ENCODE measurements around the gene ZDHHC14. TPM values are rescaled to one million over a fixed set of nuclear protein-coding genes. Genes with fewer than 3 reads are reported as not detected.

Gene ZDHHC14
- total and polyA plus RNA-seq, 12 donors, result 7.7 to 31.2 (median 15.2) TPM

DNA sequence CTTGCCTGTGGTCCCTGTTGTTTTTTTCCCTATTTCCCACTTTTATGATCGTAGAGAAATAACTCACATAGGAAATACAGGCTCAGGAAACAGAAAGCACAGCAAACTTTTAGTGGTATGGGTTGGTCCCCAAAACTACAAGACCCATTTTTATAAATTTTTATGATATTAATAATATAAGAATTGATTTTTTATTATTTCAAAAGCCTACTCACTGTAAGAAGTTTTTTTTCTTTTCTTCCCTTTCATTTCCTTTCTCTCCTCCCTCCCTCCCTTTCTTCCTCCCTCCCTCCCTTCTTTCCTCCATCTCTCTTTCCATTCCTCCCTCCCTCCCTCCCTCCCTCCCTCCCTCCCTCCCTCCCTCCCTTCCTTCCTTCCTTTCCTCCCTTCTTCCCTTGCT is 141.5 kb downstream of the ZDHHC14 start:
- H3K27me3 ChIP-seq, result no peaks in the 10 kb centered on the region
- no peak for ATAC-seq
- intact Hi-C loops (cut with DNase I), result no loop called here
- no peaks in the 10 kb centered on the region for H3K9me3 ChIP-seq
- no peak for DNase-seq
- H3K36me3 ChIP-seq, result no peaks in the 10 kb centered on the region
- H3K27ac ChIP-seq, result no peak overlapping the region
- H3K4me3 ChIP-seq, result no peak overlapping the region
- H3K4me1 ChIP-seq, result peaks cover 0 to 25% (median 11%) of the 10 kb centered on the region in 9 donors
- WGBS, 2 donors, result 93 to 94% methylated on average over 1 of the region's 1 CpG
- TF ChIP-seq, protein P1, sequence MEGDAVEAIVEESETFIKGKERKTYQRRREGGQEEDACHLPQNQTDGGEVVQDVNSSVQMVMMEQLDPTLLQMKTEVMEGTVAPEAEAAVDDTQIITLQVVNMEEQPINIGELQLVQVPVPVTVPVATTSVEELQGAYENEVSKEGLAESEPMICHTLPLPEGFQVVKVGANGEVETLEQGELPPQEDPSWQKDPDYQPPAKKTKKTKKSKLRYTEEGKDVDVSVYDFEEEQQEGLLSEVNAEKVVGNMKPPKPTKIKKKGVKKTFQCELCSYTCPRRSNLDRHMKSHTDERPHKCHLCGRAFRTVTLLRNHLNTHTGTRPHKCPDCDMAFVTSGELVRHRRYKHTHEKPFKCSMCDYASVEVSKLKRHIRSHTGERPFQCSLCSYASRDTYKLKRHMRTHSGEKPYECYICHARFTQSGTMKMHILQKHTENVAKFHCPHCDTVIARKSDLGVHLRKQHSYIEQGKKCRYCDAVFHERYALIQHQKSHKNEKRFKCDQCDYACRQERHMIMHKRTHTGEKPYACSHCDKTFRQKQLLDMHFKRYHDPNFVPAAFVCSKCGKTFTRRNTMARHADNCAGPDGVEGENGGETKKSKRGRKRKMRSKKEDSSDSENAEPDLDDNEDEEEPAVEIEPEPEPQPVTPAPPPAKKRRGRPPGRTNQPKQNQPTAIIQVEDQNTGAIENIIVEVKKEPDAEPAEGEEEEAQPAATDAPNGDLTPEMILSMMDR (IDR thresholded peaks at IDR 0.05), result no peak

DNA sequence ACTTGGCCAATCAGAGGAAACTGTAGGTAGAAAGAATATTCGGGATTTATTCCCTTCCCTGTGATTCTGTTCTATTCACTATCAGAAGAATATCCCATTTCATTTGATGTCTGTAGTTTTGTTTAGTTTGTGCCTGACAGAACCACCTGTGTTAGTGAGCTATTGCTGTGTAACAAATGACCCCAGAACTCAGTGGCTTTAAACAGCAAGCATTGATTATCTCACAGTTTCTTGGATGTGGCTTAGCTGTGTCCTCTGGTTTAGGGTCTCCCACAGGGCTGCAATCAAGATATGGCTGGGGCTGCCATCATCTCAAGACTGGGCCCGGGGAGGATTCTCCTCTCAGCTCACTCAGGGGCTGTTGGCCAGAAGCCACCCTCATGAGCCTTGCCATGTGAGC is 143.7 kb downstream of the ZDHHC14 start:
- intact Hi-C loops (cut with DNase I), result no loop called here
- H3K27me3 ChIP-seq, result no peaks in the 10 kb centered on the region
- DNase-seq (no peak), ATAC-seq (no peak)
- no peaks in the 10 kb centered on the region for H3K36me3 ChIP-seq
- TF ChIP-seq, protein P1 (IDR thresholded peaks at IDR 0.05), result no peak
- no peaks in the 10 kb centered on the region for H3K9me3 ChIP-seq
- H3K27ac ChIP-seq, result no peak overlapping the region
- H3K4me3 ChIP-seq, result no peak overlapping the region
- WGBS, 2 donors, result 97 to 98% methylated on average over 2 of the region's 2 CpGs
- H3K4me1 ChIP-seq, result peaks cover 0 to 39% (median 11%) of the 10 kb centered on the region in 9 donors

DNA sequence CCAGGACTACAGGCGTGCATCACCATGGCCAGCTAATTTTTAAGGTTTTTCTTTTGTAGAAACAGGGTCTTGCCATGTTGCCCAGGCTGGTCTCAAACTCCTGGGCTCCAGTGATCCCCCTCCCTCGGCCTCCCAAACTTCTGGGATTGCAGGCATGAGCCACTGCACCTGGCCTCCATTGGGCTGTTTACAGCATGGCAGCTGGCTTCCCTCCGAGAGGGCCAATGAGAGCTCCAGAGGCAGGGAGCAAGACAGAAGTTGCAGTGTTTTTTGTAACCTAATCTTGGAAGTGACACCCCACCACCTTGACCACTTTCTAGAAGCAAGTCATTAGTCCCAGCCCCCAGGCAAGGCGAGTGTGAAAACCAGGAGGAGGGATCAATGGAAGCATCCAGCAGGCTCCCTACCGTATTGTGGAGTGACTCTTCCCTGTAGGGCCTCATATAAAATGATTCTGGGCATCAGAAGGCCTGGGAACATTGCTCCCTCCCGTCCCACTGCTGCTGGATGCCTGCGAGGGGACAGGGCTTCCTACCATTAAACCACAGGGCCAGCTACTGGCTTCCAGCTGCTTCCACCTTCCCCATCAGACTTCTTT is 144.4 kb downstream of the ZDHHC14 start:
- ATAC-seq (no peak), DNase-seq (no peak)
- intact Hi-C loops (cut with DNase I), result no loop called here
- TF ChIP-seq, protein P1 (IDR thresholded peaks at IDR 0.05), result no peak
- no peak overlapping the region for H3K4me3 ChIP-seq
- H3K36me3 ChIP-seq, result no peaks in the 10 kb centered on the region
- H3K4me1 ChIP-seq, result peaks cover 0 to 40% (median 11%) of the 10 kb centered on the region in 9 donors
- H3K27me3 ChIP-seq, result no peaks in the 10 kb centered on the region
- H3K27ac ChIP-seq, result no peak overlapping the region
- WGBS, 2 donors, result 96 to 98% methylated on average over 7 of the region's 7 CpGs
- H3K9me3 ChIP-seq, result no peaks in the 10 kb centered on the region

- intact Hi-C loops (cut with DNase I), result no loop called here
- Histone ChIP-seq H3K9me3 (no peaks in the 10 kb centered on the region), H3K27me3 (no peaks in the 10 kb centered on the region), H3K4me1 (peaks cover 0 to 37% (median 11%) of the 10 kb centered on the region in 9 donors), H3K4me3 (no peak overlapping the region), H3K27ac (no peak overlapping the region), H3K36me3 (no peaks in the 10 kb centered on the region)
- no peak for DNase-seq
- TF ChIP-seq, protein P1 (IDR thresholded peaks at IDR 0.05), result no peak
- ATAC-seq, result no peak
- 65 to 87% methylated on average over 5 of the region's 5 CpGs for WGBS, 2 donors
Observed at GRCh38 chr6:157525918-157526425, 145.0 kb downstream of the ZDHHC14 start.

Data from heart right ventricle (tissue), 16 donors.